H1 (cell line): ENCODE measurements around the gene TEAD1.

Experiments
- CEBPB ChIP-seq: IDR thresholded peaks from 2 replicates; pipeline ENCODE4 v1.6.1; 2012; ENCODE audit warnings: low read depth, low read length
- CHD2 ChIP-seq: IDR thresholded peaks from 2 replicates; pipeline ENCODE4 v1.6.1; 2012; ENCODE audit warnings: low read length, improper control_type of control experiment
- CTCF ChIP-seq, 3 experiments: IDR thresholded peaks; 1 replicate in 2 of 3; 2 replicates in 1 of 3; pipeline versions ENCODE4 v1.5.1 to v1.6.1; 2011; ENCODE audit warnings: low read length in 3 of 3, mild to moderate bottlenecking in 3 of 3, inconsistent platforms in 2 of 3, low read depth in 1 of 3, moderate library complexity in 1 of 3; ENCODE audit not compliant: insufficient read depth in 1 of 3; ENCODE audit errors: control extremely low read depth in 1 of 3
- EGR1 ChIP-seq: IDR thresholded peaks from 2 replicates; pipeline ENCODE4 v1.6.1; 2011; ENCODE audit warnings: low read depth, low read length, borderline replicate concordance
- SRF ChIP-seq: IDR thresholded peaks from 2 replicates; pipeline ENCODE4 v1.6.1; 2011; ENCODE audit warnings: mild to moderate bottlenecking, low read depth, low read length, moderate library complexity

GRCh38 chr11:12626616-12627015 is 47.6 kb upstream of the TEAD1 start:
- TF ChIP-seq CTCF (IDR thresholded peaks at IDR 0.05; ENCODE audit: control extremely low read depth in 1 of 3, insufficient read depth in 1 of 3, low read depth in 1 of 3, low read length in 3 of 3): no peak
- TF ChIP-seq CHD2: no peak
- TF ChIP-seq EGR1: no peak
- no peak for TF ChIP-seq CEBPB
- TF ChIP-seq SRF: no peak
